ENCODE data around the gene INCA1. TPM values are rescaled to one million over a fixed set of nuclear protein-coding genes. Genes with fewer than 3 reads are reported as not detected.

Gene INCA1
- total and polyA plus RNA-seq, 2 experiments from 2014 or later = 2.7 to 4.1 TPM

DNA sequence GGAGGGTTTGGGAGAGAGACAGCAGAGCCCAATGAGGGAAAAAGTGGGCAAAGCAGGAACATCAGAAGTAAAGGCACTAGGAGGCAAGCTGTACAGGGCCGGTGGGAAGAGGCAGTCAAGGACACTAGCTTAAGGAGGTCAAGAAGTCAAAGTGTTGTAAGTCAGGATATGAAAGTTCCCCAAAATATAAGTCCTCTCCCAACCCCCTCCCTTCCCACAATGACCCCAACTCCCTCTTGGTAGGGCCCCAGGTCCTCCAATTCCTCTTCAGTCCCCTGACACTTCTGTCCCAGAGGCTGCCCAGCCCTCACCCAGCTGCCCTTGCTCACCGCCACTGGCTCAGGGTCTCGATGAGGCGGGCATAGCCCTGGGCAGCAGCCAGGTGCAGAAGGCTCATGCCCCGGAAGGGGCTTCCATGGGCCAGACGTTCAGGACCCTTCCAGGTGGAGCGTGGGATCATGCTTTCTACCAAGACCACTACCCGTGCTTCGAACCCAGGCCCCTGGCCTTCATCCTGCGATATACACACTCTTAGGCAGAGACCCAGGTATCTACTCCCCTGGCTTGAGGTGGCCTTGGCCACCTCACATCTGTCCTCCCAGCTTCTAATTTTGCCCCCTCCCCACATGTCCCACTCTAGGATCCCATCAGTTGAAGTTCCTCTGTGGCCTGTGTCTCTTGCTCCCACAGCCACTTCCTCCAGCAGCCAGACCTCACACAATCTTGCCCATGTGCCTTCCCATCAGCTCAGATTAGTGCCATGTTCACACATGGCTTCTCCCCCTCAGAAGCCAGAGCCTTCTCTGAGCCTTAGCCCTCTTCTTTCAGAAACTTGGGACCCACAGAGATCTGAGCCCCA, 23.8 kb downstream of the INCA1 start:
- Histone ChIP-seq H3K4me3 (no peak overlapping the region), H3K9me3 (ENCODE audit: low read depth) (no peaks in the 10 kb centered on the region), H3K27ac (no peak overlapping the region), H3K79me2 (peaks cover 47% of the 10 kb centered on the region), H3K9me2 (replicated peaks; ENCODE audit: insufficient read depth) (no peaks in the 10 kb centered on the region), H4K20me1 (ENCODE audit: insufficient read depth, poor library complexity, severe bottlenecking) (no peaks in the 10 kb centered on the region), H3K27me3 (no peaks in the 10 kb centered on the region), H3K36me3 (replicated peaks; ENCODE audit: insufficient read depth, low read depth) (no peaks in the 10 kb centered on the region), H3K4me1 (ENCODE audit: insufficient read depth) (peaks cover 14% of the 10 kb centered on the region), H3K4me2 (no peak overlapping the region), H2AFZ (no peak overlapping the region)
- DNase-seq (ENCODE audit: low spot score) = no peak
- 93% methylated on average over 9 of the region's 10 CpGs for WGBS (ENCODE audit: low lambda C conversion rate, missing lambda C conversion rate)
- TF ChIP-seq, protein P1, sequence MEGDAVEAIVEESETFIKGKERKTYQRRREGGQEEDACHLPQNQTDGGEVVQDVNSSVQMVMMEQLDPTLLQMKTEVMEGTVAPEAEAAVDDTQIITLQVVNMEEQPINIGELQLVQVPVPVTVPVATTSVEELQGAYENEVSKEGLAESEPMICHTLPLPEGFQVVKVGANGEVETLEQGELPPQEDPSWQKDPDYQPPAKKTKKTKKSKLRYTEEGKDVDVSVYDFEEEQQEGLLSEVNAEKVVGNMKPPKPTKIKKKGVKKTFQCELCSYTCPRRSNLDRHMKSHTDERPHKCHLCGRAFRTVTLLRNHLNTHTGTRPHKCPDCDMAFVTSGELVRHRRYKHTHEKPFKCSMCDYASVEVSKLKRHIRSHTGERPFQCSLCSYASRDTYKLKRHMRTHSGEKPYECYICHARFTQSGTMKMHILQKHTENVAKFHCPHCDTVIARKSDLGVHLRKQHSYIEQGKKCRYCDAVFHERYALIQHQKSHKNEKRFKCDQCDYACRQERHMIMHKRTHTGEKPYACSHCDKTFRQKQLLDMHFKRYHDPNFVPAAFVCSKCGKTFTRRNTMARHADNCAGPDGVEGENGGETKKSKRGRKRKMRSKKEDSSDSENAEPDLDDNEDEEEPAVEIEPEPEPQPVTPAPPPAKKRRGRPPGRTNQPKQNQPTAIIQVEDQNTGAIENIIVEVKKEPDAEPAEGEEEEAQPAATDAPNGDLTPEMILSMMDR (IDR thresholded peaks at IDR 0.05; ENCODE audit: poor library complexity) = no peak
- TF ChIP-seq EZH2 (IDR thresholded peaks at IDR 0.05; ENCODE audit: borderline replicate concordance) (no peak), EZH2phosphoT487 (IDR thresholded peaks at IDR 0.05; ENCODE audit: low read depth, severe bottlenecking, unreplicated experiment) (no peak)

DNA sequence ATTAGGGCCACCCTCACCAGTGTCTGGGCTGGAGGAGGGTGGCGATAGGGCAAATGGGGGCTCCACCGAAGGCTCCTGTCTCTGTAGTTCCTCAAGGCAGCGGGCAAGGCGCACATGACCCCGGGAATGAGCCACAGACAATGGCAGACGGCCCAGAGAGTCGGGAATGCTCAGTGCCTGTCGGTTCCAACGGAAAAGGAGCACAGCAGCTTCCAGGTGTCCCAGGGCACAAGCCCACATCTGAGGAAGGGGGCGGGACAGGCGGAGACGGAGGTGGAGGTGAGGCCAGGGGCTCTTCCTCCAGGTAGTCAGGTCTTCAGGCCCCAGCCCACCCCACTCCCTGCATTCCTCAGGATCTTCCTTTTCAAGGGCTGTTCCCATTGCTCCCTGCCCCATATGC, 24.6 kb downstream of the INCA1 start:
- no peaks in the 10 kb centered on the region for H3K36me3 ChIP-seq (replicated peaks; ENCODE audit: insufficient read depth, low read depth)
- no peak overlapping the region for H3K27ac ChIP-seq
- H2AFZ ChIP-seq = no peak overlapping the region
- TF ChIP-seq EZH2 (IDR thresholded peaks at IDR 0.05; ENCODE audit: borderline replicate concordance) (no peak), EZH2phosphoT487 (IDR thresholded peaks at IDR 0.05; ENCODE audit: low read depth, severe bottlenecking, unreplicated experiment) (no peak)
- TF ChIP-seq, protein P1 (IDR thresholded peaks at IDR 0.05; ENCODE audit: poor library complexity) = no peak
- H3K79me2 ChIP-seq = peaks cover 51% of the 10 kb centered on the region
- no peaks in the 10 kb centered on the region for H3K27me3 ChIP-seq
- H3K9me2 ChIP-seq (replicated peaks; ENCODE audit: insufficient read depth) = no peaks in the 10 kb centered on the region
- 58% methylated on average over 10 of the region's 12 CpGs for WGBS (ENCODE audit: low lambda C conversion rate, missing lambda C conversion rate)
- H4K20me1 ChIP-seq (ENCODE audit: insufficient read depth, poor library complexity, severe bottlenecking) = no peaks in the 10 kb centered on the region
- H3K4me3 ChIP-seq = no peak overlapping the region
- DNase-seq (ENCODE audit: low spot score) = no peak
- H3K9me3 ChIP-seq (ENCODE audit: low read depth) = no peaks in the 10 kb centered on the region
- H3K4me2 ChIP-seq = no peak overlapping the region
- peaks cover 14% of the 10 kb centered on the region for H3K4me1 ChIP-seq (ENCODE audit: insufficient read depth)

DNA sequence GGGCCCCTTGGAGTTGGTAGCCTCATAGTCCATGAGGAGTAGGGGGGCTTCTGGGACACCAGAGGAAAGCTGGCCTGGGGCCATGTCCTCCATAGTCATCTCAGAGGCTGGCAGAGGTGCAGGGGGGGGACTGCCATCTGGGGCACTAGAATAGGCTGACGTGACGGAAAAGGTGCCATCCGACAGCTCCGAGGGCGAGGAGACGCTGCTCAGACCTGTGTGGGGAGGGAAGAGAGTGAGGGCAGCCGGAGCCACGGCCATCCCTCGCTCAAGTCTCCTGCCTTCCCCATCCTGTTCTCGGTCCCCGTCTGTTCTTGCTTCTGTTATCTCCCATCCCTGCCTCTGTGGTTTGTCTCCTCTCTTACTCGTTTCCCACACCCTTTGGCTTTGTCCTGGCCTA, 25.0 kb downstream of the INCA1 start:
- no peak overlapping the region for H3K4me2 ChIP-seq
- no peaks in the 10 kb centered on the region for H3K36me3 ChIP-seq (replicated peaks; ENCODE audit: insufficient read depth, low read depth)
- H3K4me3 ChIP-seq = no peak overlapping the region
- H2AFZ ChIP-seq = no peak overlapping the region
- H3K9me2 ChIP-seq (replicated peaks; ENCODE audit: insufficient read depth) = no peaks in the 10 kb centered on the region
- no peak for DNase-seq (ENCODE audit: low spot score)
- no peak overlapping the region for H3K27ac ChIP-seq
- peaks cover 51% of the 10 kb centered on the region for H3K79me2 ChIP-seq
- no peaks in the 10 kb centered on the region for H3K9me3 ChIP-seq (ENCODE audit: low read depth)
- H3K4me1 ChIP-seq (ENCODE audit: insufficient read depth) = peaks cover 14% of the 10 kb centered on the region
- TF ChIP-seq EZH2 (IDR thresholded peaks at IDR 0.05; ENCODE audit: borderline replicate concordance) (no peak), EZH2phosphoT487 (IDR thresholded peaks at IDR 0.05; ENCODE audit: low read depth, severe bottlenecking, unreplicated experiment) (no peak)
- TF ChIP-seq, protein P1 (IDR thresholded peaks at IDR 0.05; ENCODE audit: poor library complexity) = no peak
- 89% methylated on average over 12 of the region's 12 CpGs for WGBS (ENCODE audit: low lambda C conversion rate, missing lambda C conversion rate)
- H3K27me3 ChIP-seq = no peaks in the 10 kb centered on the region
- no peaks in the 10 kb centered on the region for H4K20me1 ChIP-seq (ENCODE audit: insufficient read depth, poor library complexity, severe bottlenecking)

All from hepatocyte (in vitro differentiated cells).